Activated CD4-positive, CD25-positive, alpha-beta regulatory T cell treated with anti-CD3 and anti-CD28 coated beads, Interleukin-2, amount 50 U/mL, for 24 hours (primary cell): Measurements from ENCODE around the gene TRIM17.
A peak's percentile ranks its signal among the peaks of the same experiment; 100 is the strongest.

ENCODE experiments used
- ATAC-seq, 2 donors: fragments of 150-1000 bp; cut with Tn5 transposase; one replicate each; pipeline ENCODE4 v1.10.0; 2021; ENCODE audit warnings: mild to moderate bottlenecking in 1 of 2, moderate library complexity in 1 of 2

Gene TRIM17

GRCh38 chr1:228400237-228400651, 16.4 kb downstream of the TRIM17 start:
- ATAC-seq = no peak

- no peak for ATAC-seq
These were observed 17.0 kb downstream of the TRIM17 start for GRCh38 chr1:228399531-228400236.

GRCh38 chr1:228398741-228399461, 17.8 kb downstream of the TRIM17 start:
- ATAC-seq = no peak

DNA sequence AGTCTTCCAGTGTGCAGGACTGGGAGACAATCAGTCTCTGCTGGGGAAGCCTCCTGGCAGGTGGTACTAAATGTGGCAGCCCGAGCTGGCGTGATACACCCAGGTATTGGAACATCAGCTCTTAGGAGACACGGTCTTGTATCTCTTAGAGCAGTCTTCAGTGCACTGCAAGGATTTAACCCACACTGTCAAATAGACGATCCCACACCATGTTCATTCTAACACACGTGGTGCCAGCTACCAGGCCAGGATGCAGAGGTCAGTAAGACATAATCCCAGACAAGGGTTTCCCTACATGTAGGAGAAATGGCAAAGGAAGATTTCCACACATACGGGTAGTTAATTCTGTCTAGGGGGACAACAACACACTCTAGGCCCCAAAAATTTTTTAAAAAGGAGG, 18.7 kb downstream of the TRIM17 start:
- no peak for ATAC-seq

- ATAC-seq = no peak
These were observed 19.6 kb downstream of the TRIM17 start for GRCh38 chr1:228396770-228397662.

GRCh38 chr1:228394571-228395394, 21.9 kb downstream of the TRIM17 start:
- ATAC-seq = no peak

DNA sequence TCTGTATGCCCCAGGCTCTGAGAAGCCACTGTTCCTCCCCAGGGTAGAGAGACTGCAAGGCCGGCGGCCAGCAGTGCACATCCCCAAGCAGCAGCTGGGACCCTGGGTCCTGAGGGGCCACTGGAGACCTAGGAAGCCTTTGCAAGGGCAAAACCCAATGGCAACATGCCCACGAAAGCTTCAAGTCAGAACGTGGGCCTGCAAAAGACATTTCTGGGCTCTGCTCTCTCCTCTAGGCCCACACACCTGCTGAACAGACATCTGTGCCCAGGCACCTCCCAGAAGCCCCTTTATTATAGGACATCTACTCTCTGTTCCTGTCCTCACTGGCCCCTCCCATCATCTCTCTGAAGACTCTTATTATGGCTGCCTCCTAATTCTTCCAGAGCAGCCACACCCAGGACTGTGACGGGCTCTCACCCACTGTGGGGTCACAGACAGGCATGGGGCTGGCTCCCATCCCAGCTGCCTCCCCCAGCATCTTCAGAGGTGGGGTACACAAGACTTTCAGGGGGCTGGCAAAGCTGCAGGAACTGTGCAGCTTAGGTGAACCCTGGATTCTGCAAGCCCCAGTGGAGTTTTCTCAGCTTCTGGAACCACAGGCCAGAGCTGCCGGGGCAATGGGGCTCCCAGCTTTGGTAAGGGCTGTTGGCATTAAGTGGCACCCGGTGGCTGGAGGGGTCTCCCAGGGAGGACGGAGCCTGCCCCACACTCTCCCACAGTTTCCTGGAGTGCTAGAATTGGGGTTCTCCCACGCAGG, 22.7 kb downstream of the TRIM17 start:
- no peak for ATAC-seq

DNA sequence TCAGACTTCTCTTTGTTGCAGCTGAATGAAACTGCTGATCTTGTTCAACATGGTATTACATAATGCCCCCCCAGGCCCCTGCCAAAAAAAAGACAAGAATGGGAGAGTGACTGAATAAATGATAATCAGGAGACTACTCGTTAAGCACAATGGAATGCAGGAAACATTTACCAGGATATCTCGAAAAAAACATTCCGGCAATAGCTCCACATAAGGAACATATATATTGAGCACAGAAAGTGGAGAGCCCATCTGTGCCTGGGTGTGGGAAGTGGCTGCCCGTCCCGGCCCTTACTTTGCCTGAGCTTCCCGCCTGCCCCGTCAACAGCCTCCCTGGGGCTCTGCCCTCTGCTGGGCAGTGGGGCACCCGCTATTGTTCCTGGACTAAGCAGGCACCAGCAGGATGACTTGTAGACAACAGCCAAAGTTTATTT, 23.4 kb downstream of the TRIM17 start:
- no peak for ATAC-seq

DNA sequence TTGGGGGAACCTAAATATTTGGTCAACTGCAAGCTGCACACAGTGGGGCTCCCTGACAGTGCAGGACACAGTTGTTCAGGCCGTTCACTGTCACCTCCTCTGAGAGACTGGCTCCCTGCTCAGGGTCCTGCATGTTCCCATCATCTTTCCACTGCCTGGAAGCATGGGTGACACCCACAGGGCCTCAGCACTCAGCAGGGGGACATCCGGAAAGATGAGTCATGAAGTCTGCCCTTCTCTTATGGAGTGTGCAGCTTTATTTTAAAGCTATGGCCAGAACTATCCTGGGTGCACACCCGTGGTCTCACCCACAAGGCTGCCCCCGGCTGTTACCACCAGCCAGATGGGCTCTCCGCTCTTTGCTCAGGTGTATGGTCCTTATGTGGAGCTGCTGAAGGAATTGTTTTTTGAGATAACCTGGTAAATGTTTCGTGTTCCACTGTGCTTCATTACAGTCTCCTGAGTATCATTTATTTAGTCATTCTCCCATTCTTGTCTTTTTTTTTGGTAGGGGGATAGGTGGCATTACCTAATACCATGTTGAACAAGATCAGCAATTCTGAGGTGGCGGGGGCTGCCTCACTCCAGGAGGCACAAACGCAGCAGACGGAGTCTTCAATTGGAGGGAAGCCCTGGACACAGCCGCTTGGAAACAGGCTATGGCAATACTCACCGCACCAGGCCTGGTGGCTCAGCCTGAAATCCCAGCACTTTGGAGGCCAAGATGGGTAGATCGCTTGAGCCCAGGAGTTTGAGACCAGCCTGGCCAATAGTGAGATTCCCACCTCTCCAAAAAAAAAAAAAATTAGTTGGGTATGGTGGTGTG, 24.3 kb downstream of the TRIM17 start:
- ATAC-seq = no peak

- no peak for ATAC-seq
These were observed 25.1 kb downstream of the TRIM17 start for GRCh38 chr1:228391411-228392020.

GRCh38 chr1:228390649-228391048, 26.0 kb downstream of the TRIM17 start:
- no peak for ATAC-seq

- no peak for ATAC-seq
These were observed 29.3 kb downstream of the TRIM17 start for GRCh38 chr1:228387321-228387720.

- no peak for ATAC-seq
These were observed 31.4 kb downstream of the TRIM17 start for GRCh38 chr1:228385232-228385631.

- no peak for ATAC-seq
These were observed 32.9 kb downstream of the TRIM17 start for GRCh38 chr1:228383773-228384172.

DNA sequence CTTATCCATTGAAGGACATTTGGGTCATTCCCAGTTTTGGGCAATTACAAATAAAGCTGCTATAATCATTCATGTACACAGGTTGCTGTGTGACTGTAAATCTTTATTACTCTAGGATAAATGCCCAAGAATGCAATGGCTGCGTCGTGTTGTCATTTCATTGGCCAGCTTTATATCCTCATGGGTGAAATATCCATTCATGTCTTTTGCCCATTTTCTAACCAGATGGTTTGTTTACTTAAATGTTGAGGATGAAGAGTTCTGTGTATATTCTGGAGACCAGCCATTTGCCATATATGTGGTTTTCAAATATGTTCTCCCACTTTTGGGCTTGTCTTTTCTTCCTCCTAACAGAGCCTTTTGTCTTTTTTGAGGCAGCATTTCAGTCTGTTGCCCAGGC, 35.3 kb downstream of the TRIM17 start:
- no peak for ATAC-seq

DNA sequence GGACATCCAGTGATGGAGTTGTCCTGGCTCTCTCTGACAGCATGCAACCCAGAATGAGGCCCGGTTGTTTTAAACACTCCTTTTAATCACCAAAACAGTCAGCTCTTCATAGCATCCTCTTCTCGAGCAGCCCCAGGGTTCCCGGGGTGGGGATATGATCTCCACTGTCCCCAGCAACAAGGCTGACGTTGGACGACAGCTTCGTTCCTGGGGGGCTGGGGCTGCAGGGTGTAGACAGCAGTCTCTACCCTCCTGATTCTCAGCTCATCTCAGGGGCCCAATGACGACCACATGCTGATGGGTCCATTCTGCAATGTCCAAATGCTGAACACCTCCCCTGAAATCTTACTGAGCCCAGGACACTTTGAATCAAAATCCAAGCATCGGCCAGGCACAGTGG, 37.0 kb downstream of the TRIM17 start:
- ATAC-seq = no peak

GRCh38 chr1:228378873-228379460, 37.7 kb downstream of the TRIM17 start:
- peak in 1 of 2 donors; percentile 24 for ATAC-seq

GRCh38 chr1:228378090-228378872, 38.4 kb downstream of the TRIM17 start:
- ATAC-seq = peak; percentile 24 to 45

DNA sequence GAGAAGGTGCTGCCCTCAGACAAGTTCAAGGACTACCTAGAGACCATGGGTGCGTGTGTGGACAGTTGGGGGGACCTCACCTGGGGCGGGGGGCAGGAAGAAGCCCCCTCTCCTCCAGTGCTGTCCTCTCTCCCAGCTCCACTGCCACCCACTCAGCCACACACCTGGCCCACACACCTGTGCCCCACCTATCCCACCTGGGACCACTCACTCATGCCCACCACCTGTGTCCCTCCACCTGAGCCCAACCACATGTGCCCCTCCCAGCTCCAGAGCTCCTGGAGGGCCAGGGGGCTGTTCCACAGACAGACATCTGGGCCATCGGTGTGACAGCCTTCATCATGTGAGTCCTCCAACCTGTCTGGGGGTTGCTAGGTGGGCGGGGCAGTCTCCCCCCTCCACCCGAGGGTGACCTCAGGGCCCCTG, 39.0 kb downstream of the TRIM17 start:
- ATAC-seq = no peak
